Measurements from ENCODE around the gene RAD23A.
"Not testable (repeated sequence)": the region's sequence is repeated elsewhere in the genome, so short reads cannot be mapped to it uniquely, and the experiment has no call there.

Gene RAD23A

GRCh38 chr19:12947702-12948611 lies 2.3 kb downstream of the RAD23A start:
- Mint-ChIP-seq H3K27me3 (no peaks in the 10 kb centered on the region), H3K27ac (peak overlapping the region; percentile 9 to 63), H3K9me3 (no peaks in the 10 kb centered on the region), H3K4me3 (peak overlapping the region in 1 of 2 donors; percentile 15), H3K4me1 (peaks cover 87% of the 10 kb centered on the region)
- DNase-seq: no peak
- ATAC-seq: no peak

- peaks cover 87% of the 10 kb centered on the region for H3K4me1 Mint-ChIP-seq
- no peak for ATAC-seq
- peak overlapping the region; percentile 15 to 24 for H3K4me3 Mint-ChIP-seq
- H3K9me3 Mint-ChIP-seq: no peaks in the 10 kb centered on the region
- no peaks in the 10 kb centered on the region for H3K27me3 Mint-ChIP-seq
- peak overlapping the region in 1 of 2 donors; percentile 63 for H3K27ac Mint-ChIP-seq
- no peak for DNase-seq
Measured at GRCh38 chr19:12948612-12949362, 3.1 kb downstream of the RAD23A start.

GRCh38 chr19:12949363-12950283 lies 4.0 kb downstream of the RAD23A start:
- no peak for ATAC-seq
- no peak for DNase-seq
- Mint-ChIP-seq H3K27me3 (no peaks in the 10 kb centered on the region), H3K4me1 (peaks cover 87% of the 10 kb centered on the region), H3K27ac (no peak overlapping the region), H3K4me3 (no peak overlapping the region), H3K9me3 (no peaks in the 10 kb centered on the region)

- H3K4me3 Mint-ChIP-seq, H3K9me3 Mint-ChIP-seq, DNase-seq, ATAC-seq, H3K27me3 Mint-ChIP-seq: not testable (repeated sequence)
- H3K27ac Mint-ChIP-seq: peak overlapping the region; percentile 59 to 63
- peaks cover 85% of the 10 kb centered on the region for H3K4me1 Mint-ChIP-seq
Measured at GRCh38 chr19:12952050-12952449, 6.4 kb downstream of the RAD23A start.

GRCh38 chr19:12952488-12953137 lies 7.0 kb downstream of the RAD23A start:
- no peak for ATAC-seq
- Mint-ChIP-seq H3K27ac (peak overlapping the region in 1 of 2 donors; percentile 20), H3K27me3 (no peaks in the 10 kb centered on the region), H3K4me3 (no peak overlapping the region), H3K4me1 (peaks cover 80% of the 10 kb centered on the region), H3K9me3 (no peaks in the 10 kb centered on the region)
- DNase-seq: no peak

- Mint-ChIP-seq H3K27me3 (no peaks in the 10 kb centered on the region), H3K4me1 (peaks cover 73% of the 10 kb centered on the region), H3K4me3 (peak overlapping the region; percentile 6 to 29), H3K27ac (no peak overlapping the region), H3K9me3 (no peaks in the 10 kb centered on the region)
- DNase-seq (no peak), ATAC-seq (no peak)
Measured at GRCh38 chr19:12953138-12953798, 7.6 kb downstream of the RAD23A start.

- no peaks in the 10 kb centered on the region for H3K27me3 Mint-ChIP-seq
- H3K27ac Mint-ChIP-seq: peak overlapping the region; percentile 10 to 91
- peak; percentile 22 for ATAC-seq
- peaks cover 67% of the 10 kb centered on the region for H3K4me1 Mint-ChIP-seq
- DNase-seq: no peak
- no peaks in the 10 kb centered on the region for H3K9me3 Mint-ChIP-seq
- H3K4me3 Mint-ChIP-seq: peak overlapping the region; percentile 34 to 63
Measured at GRCh38 chr19:12953799-12954611, 8.3 kb downstream of the RAD23A start.

GRCh38 chr19:12954612-12954962 lies 8.9 kb downstream of the RAD23A start:
- peak overlapping the region; percentile 2 to 63 for H3K4me3 Mint-ChIP-seq
- peak overlapping the region; percentile 10 to 83 for H3K27ac Mint-ChIP-seq
- peaks cover 62% of the 10 kb centered on the region for H3K4me1 Mint-ChIP-seq
- ATAC-seq (no peak), DNase-seq (no peak)
- no peaks in the 10 kb centered on the region for H3K9me3 Mint-ChIP-seq
- no peaks in the 10 kb centered on the region for H3K27me3 Mint-ChIP-seq

GRCh38 chr19:12955575-12955974 lies 9.9 kb downstream of the RAD23A start:
- ATAC-seq: not testable (repeated sequence)

GRCh38 chr19:12955996-12956395 lies 10.3 kb downstream of the RAD23A start:
- H3K4me1 Mint-ChIP-seq: peaks cover 50% of the 10 kb centered on the region
- H3K27ac Mint-ChIP-seq: peak overlapping the region; percentile 89 to 93
- ATAC-seq: no peak
- H3K9me3 Mint-ChIP-seq: no peaks in the 10 kb centered on the region
- H3K27me3 Mint-ChIP-seq: no peaks in the 10 kb centered on the region
- no peak for DNase-seq
- H3K4me3 Mint-ChIP-seq: peak overlapping the region; percentile 71 to 78

More at GRCh38 chr19:12955575-12955974, 9.9 kb downstream of the RAD23A start:
- Mint-ChIP-seq H3K27ac (peak overlapping the region; percentile 55 to 93), H3K4me3 (peak overlapping the region; percentile 71 to 78), H3K4me1 (peaks cover 52% of the 10 kb centered on the region)
- H3K9me3 Mint-ChIP-seq, H3K27me3 Mint-ChIP-seq, DNase-seq: not testable (repeated sequence)

GRCh38 chr19:12956446-12957388 lies 11.1 kb downstream of the RAD23A start, which contains the start of gene GADD45GIP1:
Gene GADD45GIP1 (minus strand): TSS chr19:12957223. CDS start chr19:12957212, 11 bp downstream.
- Mint-ChIP-seq H3K9me3 (no peaks in the 10 kb centered on the region), H3K27ac (peak within 1 kb of the TSS; percentile 95 to 97), H3K4me1 (peaks cover 46% of the 10 kb centered on the region), H3K4me3 (peak within 1 kb of the TSS; percentile 71 to 85), H3K27me3 (no peaks in the 10 kb centered on the region)
- peak; percentile 96 for ATAC-seq
- peak; percentile 86 to 90 for DNase-seq

GRCh38 chr19:12957389-12957952 lies 11.8 kb downstream of the RAD23A start:
- Mint-ChIP-seq H3K27ac (peak overlapping the region; percentile 95 to 97), H3K4me3 (peak overlapping the region; percentile 71 to 85), H3K4me1 (peaks cover 39% of the 10 kb centered on the region)
- H3K27me3 Mint-ChIP-seq, H3K9me3 Mint-ChIP-seq, DNase-seq: not testable (repeated sequence)
- ATAC-seq: peak; percentile 21
